Transverse colon (tissue), 4 donors: Measurements from ENCODE around the gene PRSS23. TPM values are rescaled to one million over a fixed set of nuclear protein-coding genes. Genes with fewer than 3 reads are reported as not detected.

Experiments used
- DNase-seq: peaks from one replicate; pipeline ENCODE4 v3.0.0-alpha.2; 2019
- H3K27ac ChIP-seq, 4 donors: fragments of 200-600 bp; sonication (generic); 2 replicates each; pipeline ENCODE4 v1.5.1; 2016 to 2018; ENCODE audit warnings: inconsistent platforms in 4 of 4
- H3K27me3 ChIP-seq: fragments of 200-600 bp; sonication (generic); 2 replicates; pipeline ENCODE4 v1.5.1; 2017; ENCODE audit warnings: inconsistent platforms
- H3K36me3 ChIP-seq, 4 donors: fragments of 200-600 bp; sonication (generic); 2 replicates each; pipeline ENCODE4 v1.5.1; 2017 to 2019; ENCODE audit warnings: inconsistent platforms in 4 of 4
- H3K4me1 ChIP-seq, 4 donors: fragments of 200-600 bp; sonication (generic); 2 replicates each; pipeline ENCODE4 v1.5.1; 2017 to 2020; ENCODE audit warnings: inconsistent platforms in 4 of 4
- H3K4me3 ChIP-seq, 4 donors: fragments of 200-600 bp; sonication (generic); 1 replicate in 1 of 4; 2 replicates in 3 of 4; pipeline versions ENCODE4 v1.5.1 to v1.6.1; 2017 to 2019; ENCODE audit warnings: inconsistent platforms in 4 of 4
- H3K9me3 ChIP-seq, 2 donors: fragments of 200-600 bp; sonication (generic); 2 replicates each; pipeline ENCODE4 v1.5.1; 2017 to 2019; ENCODE audit warnings: inconsistent platforms in 2 of 2
- CTCF ChIP-seq, 5 experiments: fragments of 200-600 bp in 3 of 5; fragments of 450-650 bp in 2 of 5; sonication (generic) in 3 of 5; IDR thresholded peaks; 1 replicate in 2 of 5; 2 replicates in 3 of 5; pipeline ENCODE4 v1.5.1; 2016 to 2017; ENCODE audit warnings: antibody characterized with exemption in 5 of 5, inconsistent platforms in 3 of 5, mild to moderate bottlenecking in 2 of 5, moderate library complexity in 1 of 5
- EP300 ChIP-seq: sonication (generic); formaldehyde crosslinking; IDR thresholded peaks from one replicate; pipeline ENCODE4 v1.6.1; 2017; ENCODE audit warnings: antibody characterized with exemption, low read depth
- POLR2A ChIP-seq: fragments of 450-650 bp; IDR thresholded peaks from one replicate; pipeline ENCODE4 v1.6.1; 2016; ENCODE audit warnings: antibody characterized with exemption, mild to moderate bottlenecking, moderate library complexity
- POLR2AphosphoS5 ChIP-seq, 3 donors: sonication (generic); formaldehyde crosslinking; IDR thresholded peaks; one replicate each; pipeline ENCODE4 v1.6.1; 2016; ENCODE audit warnings: antibody characterized with exemption in 3 of 3
- WGBS, 2 donors: methylation state at CpG; one replicate each; pipeline ENCODE4 v1.1.5; 2018; ENCODE audit warnings: low coverage in 1 of 2; 5-methylcytosine and 5-hydroxymethylcytosine counted together
- in situ Hi-C, 4 donors: fragments of 200-750 bp; cut with MboI; loops; one replicate each; pipeline versions ENCODE4 v1.15.0 to v1.15.1; 2017; ENCODE audit warnings: low sequenced_read_pairs in 3 of 4, low pct_ligation_motif_present in 1 of 4, low pct_unique_long_range_greater_than_20kb in 1 of 4
- intact Hi-C: fragments of 100-400 bp; cut with DNase I; formaldehyde crosslinking; loops from one replicate; pipeline ENCODE4 v1.15.1; 2023; ENCODE audit warnings: low total_unique reads
- total RNA-seq, 4 donors: library from RNA; depleted of rRNA; stranded (reverse); fragments of >200 nt; gene quantifications; one replicate each; pipeline ENCODE4 v1.1.0, GENCODE V29; 2016

The PRSS23 gene
- total RNA-seq, 4 donors from 2014 or later, result 48.8 to 220 (median 49.7) TPM

GRCh38 chr11:86774417-86774816 is 25.9 kb upstream of the PRSS23 start:
- in situ Hi-C loops (no loop called here), intact Hi-C loops (no loop called here)
- Histone ChIP-seq H3K27me3 (no peaks in the 10 kb centered on the region), H3K27ac (no peak overlapping the region), H3K4me3 (no peak overlapping the region), H3K9me3 (no peaks in the 10 kb centered on the region), H3K36me3 (no peaks in the 10 kb centered on the region), H3K4me1 (peaks cover 0 to 11% (median 0%) of the 10 kb centered on the region in 4 donors)
- TF ChIP-seq POLR2AphosphoS5 (IDR thresholded peaks at IDR 0.05), result no peak
- TF ChIP-seq EP300, result no peak
- TF ChIP-seq POLR2A, result no peak
- TF ChIP-seq CTCF (IDR thresholded peaks at IDR 0.05), result no peak
- DNase-seq, result no peak

GRCh38 chr11:86775361-86775760 is 25.0 kb upstream of the PRSS23 start:
- Histone ChIP-seq H3K9me3 (no peaks in the 10 kb centered on the region), H3K27me3 (no peaks in the 10 kb centered on the region), H3K27ac (no peak overlapping the region), H3K4me1 (peaks cover 0 to 11% (median 0%) of the 10 kb centered on the region in 4 donors), H3K36me3 (no peaks in the 10 kb centered on the region), H3K4me3 (no peak overlapping the region)
- no peak for TF ChIP-seq EP300
- no peak for TF ChIP-seq POLR2A
- no peak for TF ChIP-seq CTCF (IDR thresholded peaks at IDR 0.05)
- no peak for TF ChIP-seq POLR2AphosphoS5 (IDR thresholded peaks at IDR 0.05)
- no peak for DNase-seq
- 71 to 81% methylated on average over 1 to 2 of the region's 2 CpGs for WGBS, 2 donors
- in situ Hi-C loops (no loop called here), intact Hi-C loops (no loop called here)

- Histone ChIP-seq H3K4me3 (no peak overlapping the region), H3K36me3 (no peaks in the 10 kb centered on the region), H3K27me3 (no peaks in the 10 kb centered on the region), H3K27ac (no peak overlapping the region), H3K9me3 (no peaks in the 10 kb centered on the region), H3K4me1 (peaks cover 0 to 18% (median 0%) of the 10 kb centered on the region in 4 donors)
- DNase-seq, result no peak
- intact Hi-C loops, result no loop called here
- no peak for TF ChIP-seq CTCF (IDR thresholded peaks at IDR 0.05)
- in situ Hi-C loops, result no loop called here
Observed at GRCh38 chr11:86781546-86781945, 18.8 kb upstream of the PRSS23 start.

GRCh38 chr11:86782742-86783141 is 17.6 kb upstream of the PRSS23 start:
- WGBS, 2 donors, result 43% methylated on average over 4 of the region's 4 CpGs; no CpG with 5 or more reads in 1 of the 2 donors
- TF ChIP-seq CTCF (IDR thresholded peaks at IDR 0.05) (no peak), POLR2AphosphoS5 (IDR thresholded peaks at IDR 0.05) (no peak), POLR2A (no peak), EP300 (no peak)
- Histone ChIP-seq H3K36me3 (no peaks in the 10 kb centered on the region), H3K27ac (no peak overlapping the region), H3K4me3 (no peak overlapping the region), H3K27me3 (no peaks in the 10 kb centered on the region), H3K4me1 (peaks cover 0 to 24% (median 0%) of the 10 kb centered on the region in 4 donors), H3K9me3 (no peaks in the 10 kb centered on the region)
- in situ Hi-C loops, result no loop called here
- DNase-seq, result no peak
- intact Hi-C loops, result no loop called here
